Placental pericyte (primary cell): Measurements from ENCODE around the gene TOMM20L. TPM values are rescaled to one million over a fixed set of nuclear protein-coding genes. Genes with fewer than 3 reads are reported as not detected.

Experiments used
- small RNA-seq: library from RNA; depleted of rRNA; stranded (forward); fragments of <200 nt; gene quantifications from one replicate; pipeline ENCODE3, GENCODE V24; 2012; ENCODE audit warnings: low replicate concordance
- total RNA-seq: library from RNA; depleted of rRNA; stranded (reverse); fragments of >200 nt; gene quantifications from 2 replicates; pipeline ENCODE4 v1.2.3, GENCODE V29; 2012

The TOMM20L gene
- not detected in 2 replicates for total RNA-seq

DNA sequence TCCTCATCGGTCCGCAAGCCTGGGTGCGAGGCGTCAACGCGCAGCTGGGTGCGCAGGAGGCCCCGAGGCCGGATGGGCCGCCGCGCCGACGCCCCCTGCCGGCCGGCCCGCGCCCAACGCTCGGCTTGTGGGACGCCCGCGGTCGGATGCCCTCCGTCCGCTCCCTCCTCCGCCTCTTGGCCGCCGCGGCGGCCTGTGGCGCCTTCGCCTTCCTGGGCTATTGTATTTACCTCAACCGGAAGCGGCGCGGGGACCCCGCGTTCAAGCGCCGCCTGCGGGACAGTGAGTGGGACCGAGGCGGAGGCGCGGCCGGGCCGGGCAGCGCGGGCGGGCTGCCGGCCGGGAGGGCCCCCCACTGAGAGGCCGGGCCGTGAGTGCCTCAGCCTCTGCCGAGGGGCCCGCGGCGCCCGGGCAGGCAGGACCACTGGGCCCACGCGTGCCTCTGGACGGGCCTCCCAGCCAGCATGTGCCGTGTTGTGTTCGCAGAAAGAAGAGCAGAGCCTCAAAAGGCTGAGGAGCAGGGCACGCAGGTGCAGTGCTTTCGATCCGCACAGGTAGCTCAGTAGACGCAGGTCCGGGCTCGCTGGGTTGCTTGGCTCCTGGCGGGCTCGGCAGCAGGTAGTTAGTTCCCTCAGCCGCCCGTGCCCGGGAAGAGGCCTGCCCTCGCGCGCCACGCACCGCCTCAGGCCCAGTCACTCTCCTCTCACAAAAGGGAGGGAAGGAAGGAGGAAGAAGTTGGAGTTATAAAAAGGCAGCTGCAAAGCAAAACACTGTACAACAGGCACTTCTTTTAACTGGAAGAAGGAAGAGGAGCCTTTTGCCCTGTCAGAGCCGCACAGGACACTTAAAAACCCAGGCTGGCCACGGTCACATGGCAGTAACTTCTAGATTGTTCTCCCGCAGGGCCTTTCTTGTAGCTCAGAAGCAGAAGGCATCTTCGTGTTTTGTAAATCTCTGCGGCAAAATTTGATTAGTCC is at the start of gene TOMM20L:
Gene TOMM20L (plus strand): TSS at position 119 of the 977 bp plus-strand sequence. CDS start 28 bp downstream, at position 147.

DNA sequence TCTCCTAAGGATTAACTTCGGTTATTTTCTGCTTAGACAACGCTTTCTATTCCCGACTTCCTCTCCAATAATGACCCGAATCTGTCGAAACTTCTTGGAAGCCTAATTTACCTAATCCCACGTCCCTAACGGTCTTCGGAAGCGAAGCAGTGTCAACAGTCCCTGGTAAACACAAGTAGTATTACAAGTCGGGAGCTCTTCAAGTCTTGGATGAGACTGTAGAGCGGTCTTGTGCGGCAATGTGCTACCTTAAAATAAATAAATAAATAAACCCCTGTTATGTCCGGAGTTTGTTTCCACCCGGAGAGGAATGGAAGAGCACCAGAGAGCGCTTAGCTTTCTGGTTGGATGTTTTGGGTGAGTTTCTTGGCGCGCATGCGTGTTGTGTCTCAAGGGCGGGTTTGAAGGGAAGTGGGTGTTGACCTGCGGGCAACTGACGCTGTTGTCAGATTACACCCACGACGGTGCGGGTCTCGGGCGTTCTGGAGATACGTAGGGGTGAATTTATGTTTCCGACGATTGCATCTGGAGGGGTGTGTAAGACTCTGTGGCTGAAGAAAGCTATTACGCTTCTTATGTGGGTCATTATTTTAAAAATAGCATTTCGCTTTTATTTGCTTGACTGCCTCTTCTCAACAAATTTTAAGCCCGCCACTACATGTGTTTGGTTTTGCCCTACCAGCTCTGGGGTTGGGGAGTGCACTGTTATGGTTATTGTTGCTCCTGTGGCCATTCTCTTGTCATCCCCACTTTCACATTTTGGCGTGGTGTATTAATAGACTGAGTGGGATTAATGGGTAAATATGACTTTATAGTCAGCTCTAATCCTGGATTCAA is 31.8 kb downstream of the TOMM20L start, which contains the start of the genes KIAA0586 and TIMM9:
Gene KIAA0586 (plus strand): TSS at position 439 of the 837 bp plus-strand sequence. CDS start 546 bp downstream, outside the sequence.
Gene TIMM9 (minus strand): TSS at position 251 of the 837 bp plus-strand sequence. CDS start 15,586 bp downstream, outside the sequence.

Small RNAs within 50 kb of the gene (small RNA-seq; reads per million reads assigned to genes)
- gene RF00019: not detected

Other genes starting within 250 kb of the TOMM20L start
- gene ARMH4, start 243.7 kb upstream of the TOMM20L start, total RNA-seq: 0.66 and 1.9 TPM in 2 replicates
- 40.3 and 48.2 TPM in 2 replicates for gene ACTR10, start 195.8 kb upstream of the TOMM20L start, total RNA-seq
- 112 and 142 TPM in 2 replicates for gene PSMA3, start 151.1 kb upstream of the TOMM20L start, total RNA-seq
- gene ARID4A, start 97.4 kb upstream of the TOMM20L start, total RNA-seq: 6.7 and 10.3 TPM in 2 replicates
- gene TIMM9, start 31.6 kb downstream of the TOMM20L start, total RNA-seq: 19.0 and 19.9 TPM in 2 replicates
- 19.5 and 40.8 TPM in 2 replicates for gene KIAA0586, start 31.8 kb downstream of the TOMM20L start, total RNA-seq
- 52.3 and 56.0 TPM in 2 replicates for gene DACT1, start 242.0 kb downstream of the TOMM20L start, total RNA-seq